ENCODE results near the gene CSHL1.
"Not testable (repeated sequence)": the region's sequence is repeated elsewhere in the genome, so short reads cannot be mapped to it uniquely, and the experiment has no call there.

Gene CSHL1

DNA sequence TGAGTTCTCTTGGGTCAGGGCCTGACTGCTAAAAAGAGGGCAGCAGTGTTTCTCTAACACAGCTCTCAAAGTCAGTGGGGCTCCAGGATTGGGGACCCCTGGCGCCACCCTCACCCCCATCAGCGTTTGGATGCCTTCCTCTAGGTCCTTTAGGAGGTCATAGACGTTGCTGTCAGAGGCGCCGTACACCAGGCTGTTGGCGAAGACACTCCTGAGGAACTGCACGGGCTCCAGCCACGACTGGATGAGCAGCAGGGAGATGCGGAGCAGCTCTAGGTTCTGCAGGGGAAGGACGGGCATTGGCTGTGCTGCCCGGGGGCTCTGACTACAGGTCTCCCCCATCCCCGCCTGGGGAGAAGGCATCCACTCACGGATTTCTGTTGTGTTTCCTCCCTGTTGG lies 6.6 kb upstream of the CSHL1 start:
- no peak for DNase-seq

DNA sequence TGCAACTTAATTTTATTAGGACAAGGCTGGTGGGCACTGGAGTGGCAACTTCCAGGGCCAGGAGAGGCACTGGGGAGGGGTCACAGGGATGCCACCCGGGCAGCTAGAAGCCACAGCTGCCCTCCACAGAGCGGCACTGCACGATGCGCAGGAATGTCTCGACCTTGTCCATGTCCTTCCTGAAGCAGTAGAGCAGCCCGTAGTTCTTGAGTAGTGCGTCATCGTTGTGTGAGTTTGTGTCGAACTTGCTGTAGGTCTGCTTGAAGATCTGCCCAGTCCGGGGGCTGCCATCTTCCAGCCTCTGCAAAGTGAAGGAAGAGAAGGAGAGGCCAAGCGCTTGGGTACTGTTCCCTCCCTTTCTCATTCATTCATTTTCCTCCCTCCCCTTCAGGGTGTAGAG lies 6.1 kb upstream of the CSHL1 start:
- not testable (repeated sequence) for DNase-seq

GRCh38 chr17:63916566-63917185 lies 5.6 kb upstream of the CSHL1 start:
- no peak for DNase-seq

DNA sequence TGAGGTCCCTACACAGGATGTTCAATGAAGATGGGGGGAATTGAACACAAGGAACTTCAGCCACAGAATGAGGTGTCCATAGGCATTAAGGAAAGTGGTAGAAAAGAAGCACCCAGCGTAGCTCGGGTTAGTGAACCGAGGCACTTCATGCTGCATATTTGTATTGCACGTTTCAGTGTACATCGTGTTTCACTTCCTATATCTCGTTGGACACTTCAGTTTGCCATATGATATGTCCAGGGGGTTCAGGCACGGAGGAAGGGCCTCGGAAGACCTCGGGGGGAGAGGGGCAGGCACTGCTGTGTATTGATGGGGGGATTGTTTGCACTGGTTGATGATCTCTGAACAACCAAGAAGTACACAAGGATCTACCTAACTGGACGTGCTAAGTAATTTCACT lies 4.7 kb upstream of the CSHL1 start:
- DNase-seq = not testable (repeated sequence)

- no peak for DNase-seq
Observed at GRCh38 chr17:63914471-63914870, 3.4 kb upstream of the CSHL1 start.

DNA sequence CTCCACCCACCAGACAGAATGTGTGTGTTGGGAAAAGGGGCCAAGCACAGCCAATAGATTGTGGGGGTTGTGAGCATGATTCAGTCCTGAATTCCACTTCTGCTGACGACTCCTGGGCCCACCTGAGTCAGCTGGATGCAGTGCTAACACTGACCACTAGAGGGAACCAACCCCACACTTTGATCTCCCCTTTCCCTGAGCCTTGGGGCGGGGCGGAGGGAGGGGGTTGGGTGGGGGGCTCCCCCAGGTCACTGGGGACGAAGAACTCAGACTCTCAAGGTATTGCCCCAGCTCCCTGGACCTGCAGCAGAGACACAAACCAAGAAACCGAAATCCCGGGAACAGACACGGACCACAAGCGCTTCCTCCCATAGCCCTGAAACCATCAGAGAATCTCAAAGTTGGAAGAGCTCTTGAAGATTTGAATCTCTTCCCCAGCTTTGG lies 621 bp upstream of the CSHL1 start:
- DNase-seq = no peak

- no peak for DNase-seq
Observed at GRCh38 chr17:63910096-63910495, 962 bp downstream of the CSHL1 start.

DNA sequence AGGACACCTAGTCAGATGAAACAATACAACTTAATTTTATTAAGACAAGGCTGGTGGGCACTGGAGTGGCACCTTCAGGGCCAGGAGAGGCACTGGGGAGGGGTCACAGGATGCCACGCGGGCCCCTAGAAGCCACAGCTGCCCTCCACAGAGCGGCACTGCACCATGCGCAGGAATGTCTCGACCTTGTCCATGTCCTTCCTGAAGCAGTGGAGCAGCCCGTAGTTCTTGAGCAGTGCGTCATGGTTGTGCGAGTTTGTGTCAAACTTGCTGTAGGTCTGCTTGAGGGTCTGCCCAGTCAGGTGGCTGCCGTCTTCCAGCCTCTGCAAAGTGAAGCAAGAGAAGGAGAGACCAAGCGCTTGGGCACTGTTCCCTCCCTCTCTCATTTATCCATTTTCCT lies 1.5 kb downstream of the CSHL1 start:
- DNase-seq = not testable (repeated sequence)

- DNase-seq = peak; percentile 14
Observed at GRCh38 chr17:63907161-63907778, 3.8 kb downstream of the CSHL1 start.

DNA sequence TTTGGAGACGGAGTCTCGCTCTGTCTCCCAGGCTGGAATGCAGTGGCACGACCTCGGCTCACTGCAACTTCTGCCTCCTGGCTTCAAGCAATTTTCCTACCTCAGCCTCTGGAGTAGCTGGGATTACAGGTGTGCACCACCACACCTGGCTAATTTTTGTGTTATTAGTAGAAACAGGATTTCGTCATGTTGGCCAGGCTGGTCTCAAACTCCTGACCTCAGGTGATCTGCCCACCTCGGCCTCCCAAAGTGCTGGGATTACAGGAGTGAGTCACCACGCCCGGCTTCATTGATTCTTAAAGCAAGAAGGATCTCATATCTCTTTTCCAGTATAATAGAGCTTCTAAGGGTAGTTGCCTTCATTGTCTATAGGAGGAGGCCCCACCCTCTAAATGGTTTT lies 6.3 kb downstream of the CSHL1 start:
- not testable (repeated sequence) for DNase-seq

- DNase-seq = peak; percentile 17
Observed at GRCh38 chr17:63903787-63904201, 7.3 kb downstream of the CSHL1 start.

DNA sequence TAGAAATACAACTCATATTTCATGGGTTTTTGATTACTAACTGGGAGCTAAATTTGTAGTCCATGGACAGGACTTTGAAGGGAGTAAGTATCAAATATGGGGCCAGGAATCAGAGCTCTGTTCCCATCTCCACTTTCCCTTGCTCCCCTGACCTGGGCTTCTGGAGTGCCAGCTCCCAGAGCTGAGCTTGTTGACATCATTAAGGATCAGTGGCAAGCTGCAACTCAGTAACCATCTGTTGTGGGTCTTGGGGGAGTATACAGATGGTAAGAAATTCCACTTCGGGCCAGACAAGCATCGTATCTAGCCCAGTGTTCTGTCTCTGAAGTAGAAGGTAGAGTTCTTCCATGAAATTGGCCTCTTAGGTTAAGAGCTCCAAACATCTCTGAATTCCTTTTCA lies 9.1 kb downstream of the CSHL1 start:
- DNase-seq = not testable (repeated sequence)

GRCh38 chr17:63898899-63899798 lies 11.9 kb downstream of the CSHL1 start:
- DNase-seq = not testable (repeated sequence)

GRCh38 chr17:63896524-63897354 lies 14.3 kb downstream of the CSHL1 start, which contains the start of gene CSH1:
TSS of gene CSH1 (minus strand) at chr17:63896574. CDS start at chr17:63896511, 63 bp downstream.
- DNase-seq = not testable (repeated sequence)

DNA sequence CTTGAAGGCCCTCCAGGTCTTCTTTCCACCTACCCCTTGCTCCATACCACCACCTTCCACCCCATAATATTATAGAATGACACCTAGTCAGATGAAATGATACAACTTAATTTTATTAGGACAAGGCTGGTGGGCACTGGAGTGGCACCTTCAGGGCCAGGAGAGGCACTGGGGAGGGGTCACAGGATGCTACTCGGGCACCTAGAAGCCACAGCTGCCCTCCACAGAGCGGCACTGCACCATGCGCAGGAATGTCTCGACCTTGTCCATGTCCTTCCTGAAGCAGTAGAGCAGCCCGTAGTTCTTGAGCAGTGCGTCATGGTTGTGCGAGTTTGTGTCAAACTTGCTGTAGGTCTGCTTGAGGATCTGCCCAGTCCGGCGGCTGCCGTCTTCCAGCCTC lies 16.2 kb downstream of the CSHL1 start:
- DNase-seq = not testable (repeated sequence)

GRCh38 chr17:63894021-63894420 lies 17.0 kb downstream of the CSHL1 start:
- DNase-seq = not testable (repeated sequence)

GRCh38 chr17:63892316-63893037 lies 18.6 kb downstream of the CSHL1 start:
- not testable (repeated sequence) for DNase-seq

- DNase-seq = peak; percentile 37
Observed at GRCh38 chr17:63889026-63889848, 21.8 kb downstream of the CSHL1 start.

GRCh38 chr17:63885119-63885518 lies 25.9 kb downstream of the CSHL1 start:
- DNase-seq = not testable (repeated sequence)

DNA sequence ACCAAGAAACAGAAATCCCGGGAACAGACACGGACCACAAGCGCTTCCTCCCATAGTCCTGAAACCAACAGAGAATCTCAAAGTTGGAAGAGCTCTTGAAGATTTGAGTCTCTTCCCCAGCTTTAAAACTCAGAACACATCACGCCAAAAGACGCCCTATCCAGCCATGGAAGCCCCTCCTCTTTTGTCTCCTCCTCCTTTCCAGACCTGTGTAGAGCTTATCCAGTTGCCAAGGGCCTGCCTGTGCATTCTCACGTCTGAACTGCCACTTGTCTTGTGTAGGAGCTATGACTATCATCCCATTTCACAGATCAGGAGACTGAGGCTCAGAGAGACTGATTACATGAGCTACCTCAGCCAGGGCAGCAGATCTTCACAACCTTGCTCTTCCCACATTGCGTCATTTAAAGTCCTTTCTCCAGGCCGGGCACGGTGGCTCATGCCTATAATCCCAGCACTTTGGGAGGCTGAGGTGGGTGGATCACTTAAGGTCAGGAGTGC lies 28.4 kb downstream of the CSHL1 start:
- DNase-seq = not testable (repeated sequence)
